GM10266 (cell line): ENCODE measurements around the gene BMP5.

Experiments used
- DNase-seq: peaks from one replicate; pipeline ENCODE4 v3.0.0; 2012; ENCODE audit errors: extremely low spot score
- TF ChIP-seq, protein P1 (sequence below): IDR thresholded peaks from 2 replicates; pipeline ENCODE4 v1.5.1; 2012; ENCODE audit warnings: mild to moderate bottlenecking, low read depth; ENCODE audit not compliant: control insufficient read depth, insufficient read depth; ENCODE audit errors: missing control alignments

BMP5 gene

GRCh38 chr6:55826941-55827340 is 48.4 kb downstream of the BMP5 start:
- no peak for DNase-seq
- TF ChIP-seq, protein P1, sequence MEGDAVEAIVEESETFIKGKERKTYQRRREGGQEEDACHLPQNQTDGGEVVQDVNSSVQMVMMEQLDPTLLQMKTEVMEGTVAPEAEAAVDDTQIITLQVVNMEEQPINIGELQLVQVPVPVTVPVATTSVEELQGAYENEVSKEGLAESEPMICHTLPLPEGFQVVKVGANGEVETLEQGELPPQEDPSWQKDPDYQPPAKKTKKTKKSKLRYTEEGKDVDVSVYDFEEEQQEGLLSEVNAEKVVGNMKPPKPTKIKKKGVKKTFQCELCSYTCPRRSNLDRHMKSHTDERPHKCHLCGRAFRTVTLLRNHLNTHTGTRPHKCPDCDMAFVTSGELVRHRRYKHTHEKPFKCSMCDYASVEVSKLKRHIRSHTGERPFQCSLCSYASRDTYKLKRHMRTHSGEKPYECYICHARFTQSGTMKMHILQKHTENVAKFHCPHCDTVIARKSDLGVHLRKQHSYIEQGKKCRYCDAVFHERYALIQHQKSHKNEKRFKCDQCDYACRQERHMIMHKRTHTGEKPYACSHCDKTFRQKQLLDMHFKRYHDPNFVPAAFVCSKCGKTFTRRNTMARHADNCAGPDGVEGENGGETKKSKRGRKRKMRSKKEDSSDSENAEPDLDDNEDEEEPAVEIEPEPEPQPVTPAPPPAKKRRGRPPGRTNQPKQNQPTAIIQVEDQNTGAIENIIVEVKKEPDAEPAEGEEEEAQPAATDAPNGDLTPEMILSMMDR: no peak

DNA sequence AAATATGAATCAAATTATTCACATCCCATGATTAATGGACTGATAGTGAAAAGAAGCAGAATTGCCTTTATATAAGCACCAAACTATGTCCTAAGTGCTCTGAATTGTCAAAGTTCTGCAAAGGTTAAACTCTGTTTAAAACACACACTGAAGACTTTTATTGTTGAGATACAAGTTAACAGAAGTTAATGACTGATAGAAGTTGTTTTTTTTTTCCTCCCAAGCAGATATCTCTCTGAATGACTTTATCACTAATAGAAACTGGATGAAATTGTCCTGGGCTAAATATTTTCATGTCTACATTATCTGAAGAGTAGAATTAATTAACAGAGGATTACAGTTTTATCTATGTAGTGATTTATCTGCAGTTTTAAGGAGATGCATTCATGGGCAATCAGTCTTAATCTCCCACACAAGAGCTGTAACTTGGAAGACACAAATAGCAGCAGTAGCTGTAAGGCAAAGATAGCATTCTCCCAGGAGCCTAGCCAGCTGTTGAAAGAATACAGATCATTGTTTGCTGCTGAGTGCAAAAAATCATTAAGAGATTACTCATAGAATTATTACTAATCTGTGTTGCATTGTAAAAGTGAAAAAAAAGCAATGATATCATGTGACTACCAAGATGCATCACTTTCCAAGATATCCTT is 49.9 kb downstream of the BMP5 start:
- no peak for DNase-seq
- TF ChIP-seq, protein P1: no peak

- DNase-seq: no peak
- TF ChIP-seq, protein P1: no peak
Observed at GRCh38 chr6:55822815-55823214, 52.6 kb downstream of the BMP5 start.

DNA sequence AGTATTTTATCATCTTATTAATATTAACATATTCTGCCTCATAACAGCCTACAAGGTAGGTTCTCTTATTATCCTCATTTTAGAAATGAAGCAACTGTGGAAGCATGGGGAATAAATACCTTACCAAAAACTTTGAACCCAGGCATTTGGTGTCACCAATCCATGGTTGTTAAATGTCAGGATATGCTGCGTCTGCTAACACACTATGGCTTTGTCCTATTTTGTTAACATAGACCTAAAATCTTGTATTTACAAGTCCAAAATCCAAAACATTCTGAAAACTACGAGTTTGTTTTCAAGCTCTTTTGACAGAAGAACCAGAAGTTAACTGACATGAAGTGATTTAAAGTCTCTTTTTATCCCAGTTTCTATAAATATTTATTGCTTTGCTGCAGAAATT is 53.4 kb downstream of the BMP5 start:
- no peak for DNase-seq
- TF ChIP-seq, protein P1: no peak

DNA sequence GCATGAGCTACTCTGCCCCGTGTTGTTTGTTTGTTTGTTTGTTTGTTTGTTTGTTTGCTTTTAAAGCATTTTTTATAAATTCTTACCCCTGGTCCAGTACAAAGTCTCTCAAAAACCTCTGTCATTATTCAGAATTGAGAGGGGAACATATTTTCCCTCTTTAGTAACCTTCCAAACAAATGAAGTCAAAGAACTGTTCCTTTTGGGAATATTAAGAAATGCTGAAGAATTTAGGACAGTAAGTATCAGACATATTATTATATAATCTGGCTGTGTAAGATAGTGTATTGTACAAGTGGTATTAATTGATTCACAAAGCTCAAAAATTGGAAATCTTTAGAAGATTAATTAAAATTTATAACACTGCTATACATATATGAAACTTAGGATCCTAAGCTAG is 54.7 kb downstream of the BMP5 start:
- TF ChIP-seq, protein P1: no peak
- DNase-seq: no peak

GRCh38 chr6:55819811-55820210 is 55.6 kb downstream of the BMP5 start:
- TF ChIP-seq, protein P1: no peak

GRCh38 chr6:55818482-55818881 is 56.9 kb downstream of the BMP5 start:
- TF ChIP-seq, protein P1: no peak

More at GRCh38 chr6:55819811-55820210, 55.6 kb downstream of the BMP5 start:
- no peak for DNase-seq

More at GRCh38 chr6:55818482-55818881, 56.9 kb downstream of the BMP5 start:
- DNase-seq: no peak
